Mucosa of stomach (tissue), 1 donor: ENCODE results near the gene FPGS.
"Not testable (repeated sequence)": the region's sequence is repeated elsewhere in the genome, so short reads cannot be mapped to it uniquely, and the experiment has no call there.

Experiments used
- H3K27me3 ChIP-seq: one replicate; pipeline ENCODE4 v1.7.0; 2013; ENCODE audit warnings: mild to moderate bottlenecking, low read length; ENCODE audit not compliant: control insufficient read depth, insufficient read depth
- H3K36me3 ChIP-seq: one replicate; pipeline ENCODE4 v1.7.0; 2013; ENCODE audit warnings: low read length; ENCODE audit not compliant: control insufficient read depth, insufficient read depth
- H3K4me1 ChIP-seq: one replicate; pipeline ENCODE4 v1.7.0; 2013; ENCODE audit warnings: mild to moderate bottlenecking, low read length; ENCODE audit not compliant: control insufficient read depth, insufficient read depth
- H3K4me3 ChIP-seq: one replicate; pipeline ENCODE4 v1.7.0; 2013; ENCODE audit warnings: low read length
- H3K9ac ChIP-seq: one replicate; pipeline ENCODE4 v1.7.0; 2013; ENCODE audit warnings: mild to moderate bottlenecking, low read length, moderate library complexity
- H3K9me3 ChIP-seq: one replicate; pipeline ENCODE4 v1.7.0; 2013; ENCODE audit warnings: mild to moderate bottlenecking, low read length, moderate library complexity; ENCODE audit not compliant: control insufficient read depth
- donor health status: Pancreatic carcinoma.

FPGS gene

GRCh38 chr9:127773272-127773671 lies 29.4 kb upstream of the FPGS start:
- H3K4me3 ChIP-seq = no peak overlapping the region
- H3K9ac ChIP-seq = no peak overlapping the region
- peaks cover 12% of the 10 kb centered on the region for H3K4me1 ChIP-seq
- no peaks in the 10 kb centered on the region for H3K9me3 ChIP-seq
- H3K27me3 ChIP-seq = no peaks in the 10 kb centered on the region
- no peaks in the 10 kb centered on the region for H3K36me3 ChIP-seq

- peaks cover 16% of the 10 kb centered on the region for H3K4me1 ChIP-seq
- H3K27me3 ChIP-seq = no peaks in the 10 kb centered on the region
- no peak overlapping the region for H3K4me3 ChIP-seq
- H3K9ac ChIP-seq = no peak overlapping the region
- H3K9me3 ChIP-seq = no peaks in the 10 kb centered on the region
- no peaks in the 10 kb centered on the region for H3K36me3 ChIP-seq
These were observed 28.7 kb upstream of the FPGS start for GRCh38 chr9:127773981-127774380.

- H3K9ac ChIP-seq = no peak overlapping the region
- no peaks in the 10 kb centered on the region for H3K9me3 ChIP-seq
- H3K4me3 ChIP-seq = no peak overlapping the region
- H3K27me3 ChIP-seq = no peaks in the 10 kb centered on the region
- H3K4me1 ChIP-seq = peaks cover 4% of the 10 kb centered on the region
- H3K36me3 ChIP-seq = no peaks in the 10 kb centered on the region
These were observed 26.3 kb upstream of the FPGS start for GRCh38 chr9:127776195-127776923.

- H3K4me3 ChIP-seq = no peak overlapping the region
- H3K27me3 ChIP-seq = no peaks in the 10 kb centered on the region
- H3K36me3 ChIP-seq = no peaks in the 10 kb centered on the region
- no peaks in the 10 kb centered on the region for H3K9me3 ChIP-seq
- H3K9ac ChIP-seq = no peak overlapping the region
- peaks cover 4% of the 10 kb centered on the region for H3K4me1 ChIP-seq
These were observed 25.8 kb upstream of the FPGS start for GRCh38 chr9:127776924-127777289.

- Histone ChIP-seq H3K4me3 (no peak overlapping the region), H3K27me3 (no peaks in the 10 kb centered on the region), H3K36me3 (no peaks in the 10 kb centered on the region), H3K9ac (no peak overlapping the region), H3K9me3 (no peaks in the 10 kb centered on the region), H3K4me1 (peaks cover 4% of the 10 kb centered on the region)
These were observed 25.2 kb upstream of the FPGS start for GRCh38 chr9:127777368-127777980.

- H3K4me1 ChIP-seq = peaks cover 4% of the 10 kb centered on the region
- no peak within 1 kb of the TSS for H3K4me3 ChIP-seq
- H3K36me3 ChIP-seq = no peaks in the 10 kb centered on the region
- H3K9me3 ChIP-seq = no peaks in the 10 kb centered on the region
- no peak within 1 kb of the TSS for H3K9ac ChIP-seq
- no peaks in the 10 kb centered on the region for H3K27me3 ChIP-seq
These were observed 24.2 kb upstream of the FPGS start, which contains the start of gene SH2D3C for GRCh38 chr9:127778280-127779135. Gene SH2D3C, minus strand, starts transcription at chr9:127778666. Its CDS starts 39 bp downstream, at chr9:127778627.

GRCh38 chr9:127779136-127779981 lies 23.3 kb upstream of the FPGS start:
- Histone ChIP-seq H3K9ac (no peak overlapping the region), H3K4me3 (no peak overlapping the region), H3K9me3 (no peaks in the 10 kb centered on the region), H3K36me3 (no peaks in the 10 kb centered on the region), H3K27me3 (no peaks in the 10 kb centered on the region), H3K4me1 (peaks cover 8% of the 10 kb centered on the region)

GRCh38 chr9:127780126-127780885 lies 22.4 kb upstream of the FPGS start:
- Histone ChIP-seq H3K9ac (no peak overlapping the region), H3K4me3 (no peak overlapping the region), H3K4me1 (peaks cover 11% of the 10 kb centered on the region), H3K36me3 (no peaks in the 10 kb centered on the region), H3K9me3 (no peaks in the 10 kb centered on the region), H3K27me3 (no peaks in the 10 kb centered on the region)

- not testable (repeated sequence) for H3K27me3 ChIP-seq, H3K9ac ChIP-seq, H3K9me3 ChIP-seq, H3K36me3 ChIP-seq, H3K4me3 ChIP-seq
- peaks cover 11% of the 10 kb centered on the region for H3K4me1 ChIP-seq
These were observed 21.8 kb upstream of the FPGS start for GRCh38 chr9:127780909-127781308.

GRCh38 chr9:127781806-127782205 lies 20.9 kb upstream of the FPGS start:
- H3K4me3 ChIP-seq = no peak overlapping the region
- no peak overlapping the region for H3K9ac ChIP-seq
- H3K9me3 ChIP-seq = no peaks in the 10 kb centered on the region
- no peaks in the 10 kb centered on the region for H3K36me3 ChIP-seq
- peaks cover 11% of the 10 kb centered on the region for H3K4me1 ChIP-seq
- no peaks in the 10 kb centered on the region for H3K27me3 ChIP-seq
